Panc1 (cell line): ENCODE results near the gene ARL9. TPM values are rescaled to one million over a fixed set of nuclear protein-coding genes. Genes with fewer than 3 reads are reported as not detected.

Experiments used
- ATAC-seq: fragments of 200-7000 bp; cut with Tn5 transposase; 2 replicates; pipeline ENCODE4 v1.9.1; 2020; ENCODE audit warnings: mild to moderate bottlenecking, moderate library complexity
- BruUV-seq: library from RNA; stranded (reverse); fragments of 400-500 nt; replicated peaks from 2 replicates; lab custom pipeline; 2021; lab: Mats Ljungman, UMichigan
- CTCF ChIA-PET: fragments of 300-600 bp; sonication (Branson Sonifier 250); formaldehyde crosslinking; loops from one replicate; lab custom pipeline; 2022; ENCODE audit warnings: antibody characterized with exemption; lab: Charles Lee
- POLR2A ChIA-PET: fragments of 300-600 bp; sonication (Branson Sonifier 250); formaldehyde crosslinking; loops from one replicate; lab custom pipeline; 2022; ENCODE audit warnings: antibody characterized with exemption; lab: Charles Lee
- DNase-seq: peaks from one replicate; pipeline ENCODE4 v3.0.0-alpha.2; 2010; ENCODE audit warnings: low read depth, low spot score
- H3K27ac ChIP-seq: 2 replicates; pipeline ENCODE4 v1.5.1; 2011; ENCODE audit warnings: mild to moderate bottlenecking, low read length, inconsistent platforms
- H3K27me3 ChIP-seq: fragments of 200-500 bp; sonication (Bioruptor generic); 2 replicates; pipeline ENCODE4 v1.6.0; 2014; ENCODE audit warnings: low read length, inconsistent platforms; ENCODE audit not compliant: control insufficient read depth, insufficient read depth
- H3K36me3 ChIP-seq: fragments of 200-500 bp; sonication (Bioruptor generic); 2 replicates; pipeline ENCODE4 v1.5.1; 2014; ENCODE audit warnings: inconsistent platforms, mild to moderate bottlenecking, low read length, moderate library complexity; ENCODE audit not compliant: control insufficient read depth, insufficient read depth
- H3K4me1 ChIP-seq: 2 replicates; pipeline ENCODE4 v1.5.1; 2011; ENCODE audit warnings: inconsistent platforms, mild to moderate bottlenecking, low read length, moderate library complexity; ENCODE audit not compliant: control insufficient read depth, insufficient read depth
- H3K4me3 ChIP-seq, 2 experiments: 2 replicates each; pipeline ENCODE4 v1.5.1; 2011 to 2012; ENCODE audit warnings: low read depth in 2 of 2, low read length in 2 of 2, mild to moderate bottlenecking in 2 of 2, inconsistent platforms in 1 of 2, moderate library complexity in 1 of 2
- H3K9me3 ChIP-seq: fragments of 200-500 bp; sonication (Bioruptor generic); 2 replicates; pipeline ENCODE4 v1.5.1; 2014; ENCODE audit warnings: low read depth, mild to moderate bottlenecking, inconsistent platforms, low read length, moderate library complexity; ENCODE audit not compliant: control insufficient read depth, insufficient read depth
- POLR2AphosphoS5 ChIP-seq: IDR thresholded peaks from 2 replicates; pipeline ENCODE4 v1.6.1; 2012; ENCODE audit warnings: mild to moderate bottlenecking, low read depth, low read length, moderate library complexity
- SIN3A ChIP-seq: IDR thresholded peaks from 2 replicates; pipeline ENCODE4 v1.6.1; 2012; ENCODE audit warnings: low read depth, mild to moderate bottlenecking, low read length, moderate library complexity, borderline replicate concordance; ENCODE audit not compliant: insufficient read depth
- TCF7L2 ChIP-seq: IDR thresholded peaks from 2 replicates; pipeline ENCODE4 v1.6.1; 2011; ENCODE audit warnings: mild to moderate bottlenecking, low read depth, low read length, inconsistent platforms
- in situ Hi-C: cut with HindIII; loops from 2 replicates; pipeline ENCODE4 v1.10.0; 2016; ENCODE audit warnings: low sequenced_read_pairs, low pct_unique_long_range_greater_than_20kb
- intact Hi-C: fragments of 100-400 bp; cut with micrococcal nuclease; formaldehyde crosslinking; loops from one replicate; pipeline ENCODE4 v1.10.0; 2022; ENCODE audit not compliant: unreplicated experiment
- total RNA-seq: library from RNA; stranded (reverse); gene quantifications from one replicate; pipeline ENCODE4 v1.2.1, GENCODE V29; 2021; ENCODE audit not compliant: unreplicated experiment
- TF ChIP-seq, protein P1 (sequence below), 2 experiments: IDR thresholded peaks; 2 replicates each; pipeline ENCODE4 v1.6.1; 2011 to 2012; ENCODE audit warnings: low read depth in 2 of 2, control low read depth in 1 of 2, low read length in 1 of 2, mild to moderate bottlenecking in 1 of 2, moderate library complexity in 1 of 2; ENCODE audit not compliant: insufficient read depth in 1 of 2
- TF ChIP-seq, protein P2 (sequence below): fragments of 450-650 bp; IDR thresholded peaks from 2 replicates; pipeline ENCODE4 v1.5.1; 2017; ENCODE audit warnings: mild to moderate bottlenecking

Gene ARL9
- total RNA-seq, 1 experiment from 2014 or later, result 0.41 TPM

DNA sequence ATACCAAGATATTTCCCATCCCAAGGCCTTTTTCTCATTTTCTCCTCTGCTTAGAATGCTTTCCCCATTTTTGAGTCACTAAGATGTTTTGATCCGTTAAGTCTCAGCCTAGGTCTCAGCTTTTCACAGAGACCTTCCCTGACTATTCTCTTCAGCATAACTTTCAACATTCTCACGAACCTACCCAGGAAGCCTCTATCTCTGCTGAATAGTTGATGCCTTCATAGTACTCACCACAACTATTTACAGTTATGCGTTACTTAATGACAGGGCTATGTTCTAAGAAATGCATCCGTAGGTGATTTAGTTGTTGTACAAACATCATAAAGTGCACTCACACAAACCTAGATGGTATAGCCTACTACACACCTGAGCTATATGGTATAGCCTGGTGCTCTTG, 64.5 kb downstream of the ARL9 start:
- Histone ChIP-seq H3K27ac (no peak overlapping the region), H3K36me3 (no peaks in the 10 kb centered on the region), H3K4me3 (no peak overlapping the region), H3K4me1 (no peaks in the 10 kb centered on the region), H3K9me3 (no peaks in the 10 kb centered on the region), H3K27me3 (no peaks in the 10 kb centered on the region)
- ChIA-PET CTCF (no interaction called here), POLR2A (no interaction called here)
- in situ Hi-C loops, result no loop called here
- TF ChIP-seq, protein P1, sequence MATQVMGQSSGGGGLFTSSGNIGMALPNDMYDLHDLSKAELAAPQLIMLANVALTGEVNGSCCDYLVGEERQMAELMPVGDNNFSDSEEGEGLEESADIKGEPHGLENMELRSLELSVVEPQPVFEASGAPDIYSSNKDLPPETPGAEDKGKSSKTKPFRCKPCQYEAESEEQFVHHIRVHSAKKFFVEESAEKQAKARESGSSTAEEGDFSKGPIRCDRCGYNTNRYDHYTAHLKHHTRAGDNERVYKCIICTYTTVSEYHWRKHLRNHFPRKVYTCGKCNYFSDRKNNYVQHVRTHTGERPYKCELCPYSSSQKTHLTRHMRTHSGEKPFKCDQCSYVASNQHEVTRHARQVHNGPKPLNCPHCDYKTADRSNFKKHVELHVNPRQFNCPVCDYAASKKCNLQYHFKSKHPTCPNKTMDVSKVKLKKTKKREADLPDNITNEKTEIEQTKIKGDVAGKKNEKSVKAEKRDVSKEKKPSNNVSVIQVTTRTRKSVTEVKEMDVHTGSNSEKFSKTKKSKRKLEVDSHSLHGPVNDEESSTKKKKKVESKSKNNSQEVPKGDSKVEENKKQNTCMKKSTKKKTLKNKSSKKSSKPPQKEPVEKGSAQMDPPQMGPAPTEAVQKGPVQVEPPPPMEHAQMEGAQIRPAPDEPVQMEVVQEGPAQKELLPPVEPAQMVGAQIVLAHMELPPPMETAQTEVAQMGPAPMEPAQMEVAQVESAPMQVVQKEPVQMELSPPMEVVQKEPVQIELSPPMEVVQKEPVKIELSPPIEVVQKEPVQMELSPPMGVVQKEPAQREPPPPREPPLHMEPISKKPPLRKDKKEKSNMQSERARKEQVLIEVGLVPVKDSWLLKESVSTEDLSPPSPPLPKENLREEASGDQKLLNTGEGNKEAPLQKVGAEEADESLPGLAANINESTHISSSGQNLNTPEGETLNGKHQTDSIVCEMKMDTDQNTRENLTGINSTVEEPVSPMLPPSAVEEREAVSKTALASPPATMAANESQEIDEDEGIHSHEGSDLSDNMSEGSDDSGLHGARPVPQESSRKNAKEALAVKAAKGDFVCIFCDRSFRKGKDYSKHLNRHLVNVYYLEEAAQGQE (IDR thresholded peaks at IDR 0.05; ENCODE audit: insufficient read depth in 1 of 2, low read depth in 2 of 2, low read length in 1 of 2), result no peak
- no peak for TF ChIP-seq TCF7L2
- TF ChIP-seq, protein P2, sequence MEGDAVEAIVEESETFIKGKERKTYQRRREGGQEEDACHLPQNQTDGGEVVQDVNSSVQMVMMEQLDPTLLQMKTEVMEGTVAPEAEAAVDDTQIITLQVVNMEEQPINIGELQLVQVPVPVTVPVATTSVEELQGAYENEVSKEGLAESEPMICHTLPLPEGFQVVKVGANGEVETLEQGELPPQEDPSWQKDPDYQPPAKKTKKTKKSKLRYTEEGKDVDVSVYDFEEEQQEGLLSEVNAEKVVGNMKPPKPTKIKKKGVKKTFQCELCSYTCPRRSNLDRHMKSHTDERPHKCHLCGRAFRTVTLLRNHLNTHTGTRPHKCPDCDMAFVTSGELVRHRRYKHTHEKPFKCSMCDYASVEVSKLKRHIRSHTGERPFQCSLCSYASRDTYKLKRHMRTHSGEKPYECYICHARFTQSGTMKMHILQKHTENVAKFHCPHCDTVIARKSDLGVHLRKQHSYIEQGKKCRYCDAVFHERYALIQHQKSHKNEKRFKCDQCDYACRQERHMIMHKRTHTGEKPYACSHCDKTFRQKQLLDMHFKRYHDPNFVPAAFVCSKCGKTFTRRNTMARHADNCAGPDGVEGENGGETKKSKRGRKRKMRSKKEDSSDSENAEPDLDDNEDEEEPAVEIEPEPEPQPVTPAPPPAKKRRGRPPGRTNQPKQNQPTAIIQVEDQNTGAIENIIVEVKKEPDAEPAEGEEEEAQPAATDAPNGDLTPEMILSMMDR, result no peak
- no peak for TF ChIP-seq POLR2AphosphoS5
- TF ChIP-seq SIN3A, result no peak
- intact Hi-C loops, result no loop called here
- BruUV-seq, result no TSS peak
- ATAC-seq (no peak), DNase-seq (no peak)

Other genes starting within 250 kb of the ARL9 start
- 5.4 TPM for gene AASDH, start 118.3 kb upstream of the ARL9 start, total RNA-seq
- 38.3 TPM for gene PPAT, start 70.2 kb upstream of the ARL9 start, total RNA-seq
- gene PAICS, start 69.5 kb upstream of the ARL9 start, total RNA-seq, result 135 TPM
- gene SRP72, start 38.2 kb upstream of the ARL9 start, total RNA-seq, result 82.4 TPM
- not detected for gene HOPX, start 175.5 kb downstream of the ARL9 start, total RNA-seq